WERI-Rb-1 (cell line): Measurements from ENCODE around the gene DIAPH2.

ENCODE experiments used
- DNase-seq: peaks from one replicate; pipeline ENCODE4 v3.0.0-alpha.2; 2020
- H3K27ac ChIP-seq: fragments of 250-450 bp; sonication (Bioruptor Pico); 2 replicates; pipeline ENCODE4 v1.5.1; 2020; ENCODE audit warnings: mild to moderate bottlenecking, moderate library complexity
- H3K27me3 ChIP-seq: fragments of 250-450 bp; sonication (Bioruptor Pico); 2 replicates; pipeline ENCODE4 v1.5.1; 2021; ENCODE audit warnings: mild to moderate bottlenecking, low read depth, moderate library complexity; ENCODE audit not compliant: insufficient read depth, severe bottlenecking
- H3K36me3 ChIP-seq: fragments of 250-450 bp; sonication (Bioruptor Pico); 2 replicates; pipeline ENCODE4 v1.5.1; 2020; ENCODE audit warnings: mild to moderate bottlenecking, moderate library complexity
- H3K4me3 ChIP-seq: 2 replicates; pipeline ENCODE4 v1.5.1; 2011; ENCODE audit warnings: low read depth, mild to moderate bottlenecking, control low read depth, low read length
- H3K9me3 ChIP-seq: fragments of 250-450 bp; sonication (Bioruptor Pico); 2 replicates; pipeline ENCODE4 v1.5.1; 2021; ENCODE audit warnings: mild to moderate bottlenecking, moderate library complexity; ENCODE audit not compliant: severe bottlenecking
- TF ChIP-seq, protein P1 (sequence below): IDR thresholded peaks from 2 replicates; pipeline ENCODE4 v1.5.1; 2011; ENCODE audit warnings: low read depth, mild to moderate bottlenecking, control low read depth, inconsistent platforms, low read length

The DIAPH2 gene

DNA sequence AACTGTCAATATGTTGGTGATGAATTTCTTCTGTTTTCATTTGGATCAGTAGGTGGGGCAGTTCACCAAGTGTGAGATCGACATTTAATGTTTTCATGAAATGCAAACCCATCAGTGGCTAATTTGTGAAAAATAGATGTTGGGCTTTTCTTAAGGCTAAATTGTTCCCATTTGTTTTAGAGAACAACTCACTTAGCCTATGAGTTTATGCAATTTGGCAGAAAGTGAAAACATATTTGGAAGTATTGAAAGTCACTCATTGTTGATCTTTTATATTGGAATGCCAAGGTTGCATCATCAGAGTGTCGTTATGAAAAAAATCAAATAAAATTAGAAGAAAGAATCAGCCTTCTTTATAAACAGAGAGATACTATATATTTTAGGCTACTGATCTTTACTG lies 331.5 kb downstream of the DIAPH2 start:
- no peaks in the 10 kb centered on the region for H3K27me3 ChIP-seq
- H3K36me3 ChIP-seq, result no peaks in the 10 kb centered on the region
- H3K4me3 ChIP-seq, result no peak overlapping the region
- TF ChIP-seq, protein P1, sequence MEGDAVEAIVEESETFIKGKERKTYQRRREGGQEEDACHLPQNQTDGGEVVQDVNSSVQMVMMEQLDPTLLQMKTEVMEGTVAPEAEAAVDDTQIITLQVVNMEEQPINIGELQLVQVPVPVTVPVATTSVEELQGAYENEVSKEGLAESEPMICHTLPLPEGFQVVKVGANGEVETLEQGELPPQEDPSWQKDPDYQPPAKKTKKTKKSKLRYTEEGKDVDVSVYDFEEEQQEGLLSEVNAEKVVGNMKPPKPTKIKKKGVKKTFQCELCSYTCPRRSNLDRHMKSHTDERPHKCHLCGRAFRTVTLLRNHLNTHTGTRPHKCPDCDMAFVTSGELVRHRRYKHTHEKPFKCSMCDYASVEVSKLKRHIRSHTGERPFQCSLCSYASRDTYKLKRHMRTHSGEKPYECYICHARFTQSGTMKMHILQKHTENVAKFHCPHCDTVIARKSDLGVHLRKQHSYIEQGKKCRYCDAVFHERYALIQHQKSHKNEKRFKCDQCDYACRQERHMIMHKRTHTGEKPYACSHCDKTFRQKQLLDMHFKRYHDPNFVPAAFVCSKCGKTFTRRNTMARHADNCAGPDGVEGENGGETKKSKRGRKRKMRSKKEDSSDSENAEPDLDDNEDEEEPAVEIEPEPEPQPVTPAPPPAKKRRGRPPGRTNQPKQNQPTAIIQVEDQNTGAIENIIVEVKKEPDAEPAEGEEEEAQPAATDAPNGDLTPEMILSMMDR, result no peak
- no peak for DNase-seq
- H3K9me3 ChIP-seq, result no peaks in the 10 kb centered on the region
- H3K27ac ChIP-seq, result no peak overlapping the region

DNA sequence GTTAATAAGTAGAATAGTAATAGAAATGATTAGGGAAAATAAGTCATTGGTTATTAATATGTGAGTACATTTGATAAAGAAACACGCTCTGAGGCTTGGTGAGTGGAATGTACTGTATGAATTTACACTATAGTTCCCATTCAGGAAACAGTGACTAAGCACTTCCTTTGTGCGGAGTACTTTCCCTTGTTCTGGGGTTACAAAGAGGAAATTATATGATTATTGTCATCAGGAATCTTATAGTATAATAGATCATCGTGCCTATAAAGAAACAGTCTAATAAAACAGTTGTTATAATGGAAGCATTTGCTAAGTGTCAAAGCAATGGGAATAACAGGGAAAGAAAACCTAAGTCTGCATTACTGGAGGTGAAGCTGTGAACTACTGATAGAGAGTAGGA lies 337.0 kb downstream of the DIAPH2 start:
- no peak for DNase-seq
- Histone ChIP-seq H3K27ac (no peak overlapping the region), H3K36me3 (no peaks in the 10 kb centered on the region), H3K4me3 (no peak overlapping the region), H3K9me3 (no peaks in the 10 kb centered on the region), H3K27me3 (no peaks in the 10 kb centered on the region)
- TF ChIP-seq, protein P1, result no peak

DNA sequence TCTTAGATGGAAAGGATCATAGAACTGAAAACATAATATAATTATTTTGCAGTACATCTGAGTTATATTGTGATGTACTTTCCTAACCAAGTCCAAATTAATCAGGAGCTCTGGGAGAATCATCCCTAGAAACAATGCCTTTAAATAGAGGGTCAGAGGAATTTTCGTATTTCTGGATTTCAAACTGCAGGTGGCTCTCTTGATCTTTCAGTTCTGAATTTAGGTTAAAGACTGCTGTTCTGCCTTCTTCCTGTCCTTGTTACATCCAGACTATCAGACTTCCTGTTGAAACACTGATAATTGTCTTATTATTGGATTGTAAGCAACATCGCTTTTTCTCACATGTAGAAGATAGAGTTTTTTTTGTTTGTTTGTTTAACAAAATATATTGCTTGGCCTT lies 341.8 kb downstream of the DIAPH2 start:
- DNase-seq, result no peak
- TF ChIP-seq, protein P1, result 0 out of 2 replicates have a peak, but pooled peaks have one; percentile 7
- no peak overlapping the region for H3K4me3 ChIP-seq
- H3K27ac ChIP-seq, result no peak overlapping the region
- H3K27me3 ChIP-seq, result no peaks in the 10 kb centered on the region
- no peaks in the 10 kb centered on the region for H3K36me3 ChIP-seq
- no peaks in the 10 kb centered on the region for H3K9me3 ChIP-seq

DNA sequence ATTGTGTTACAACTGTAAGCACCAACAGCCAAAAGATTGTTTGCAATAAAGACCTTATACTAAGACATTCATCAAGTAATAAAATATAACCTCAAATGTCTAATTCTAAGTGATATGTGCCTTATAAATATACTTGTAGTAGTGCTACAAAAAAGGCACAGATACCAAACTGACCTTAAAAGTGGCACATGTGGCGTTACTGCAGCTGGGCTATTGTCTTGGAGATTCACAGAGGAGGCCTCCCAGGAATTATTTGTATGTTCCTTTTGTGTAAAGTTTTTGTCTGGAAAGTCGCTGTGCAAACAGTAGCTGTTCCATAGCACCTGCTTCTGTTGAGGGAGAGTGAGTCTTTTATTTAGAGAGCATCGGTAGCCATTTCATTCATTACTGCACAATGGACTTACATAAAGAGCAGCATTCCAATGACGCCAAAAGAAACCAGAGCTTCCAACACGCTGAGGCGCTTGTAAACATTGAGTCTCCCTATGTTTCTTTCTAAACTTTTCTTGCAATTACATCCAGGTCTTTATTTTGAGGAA lies 342.8 kb downstream of the DIAPH2 start:
- H3K36me3 ChIP-seq, result no peaks in the 10 kb centered on the region
- TF ChIP-seq, protein P1, result no peak
- no peak for DNase-seq
- H3K4me3 ChIP-seq, result no peak overlapping the region
- H3K27ac ChIP-seq, result no peak overlapping the region
- no peaks in the 10 kb centered on the region for H3K9me3 ChIP-seq
- no peaks in the 10 kb centered on the region for H3K27me3 ChIP-seq

DNA sequence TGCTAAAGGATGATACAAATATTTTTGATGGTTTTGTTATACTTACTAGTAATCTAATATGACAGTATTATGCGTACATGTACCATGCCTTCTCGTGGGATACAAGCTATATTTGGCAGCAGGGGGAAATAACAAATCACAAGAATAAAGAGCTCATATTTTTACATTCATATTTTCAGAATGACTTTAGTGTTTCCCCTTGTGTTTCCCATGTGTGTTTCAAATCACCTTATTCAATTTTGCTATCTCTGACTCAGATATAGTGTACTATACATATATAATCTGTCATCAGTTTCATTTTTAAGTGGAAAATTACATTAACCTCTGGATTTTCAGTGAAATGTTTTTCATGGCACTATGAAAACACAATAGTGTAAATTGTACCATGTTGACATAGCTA lies 345.8 kb downstream of the DIAPH2 start:
- no peaks in the 10 kb centered on the region for H3K27me3 ChIP-seq

More for the DNA sequence above, 345.8 kb downstream of the DIAPH2 start:
- no peaks in the 10 kb centered on the region for H3K9me3 ChIP-seq
- no peak overlapping the region for H3K4me3 ChIP-seq
- no peak overlapping the region for H3K27ac ChIP-seq
- TF ChIP-seq, protein P1, result no peak
- no peaks in the 10 kb centered on the region for H3K36me3 ChIP-seq
- no peak for DNase-seq
